ENCODE results near the gene SNX3.

The SNX3 gene

DNA sequence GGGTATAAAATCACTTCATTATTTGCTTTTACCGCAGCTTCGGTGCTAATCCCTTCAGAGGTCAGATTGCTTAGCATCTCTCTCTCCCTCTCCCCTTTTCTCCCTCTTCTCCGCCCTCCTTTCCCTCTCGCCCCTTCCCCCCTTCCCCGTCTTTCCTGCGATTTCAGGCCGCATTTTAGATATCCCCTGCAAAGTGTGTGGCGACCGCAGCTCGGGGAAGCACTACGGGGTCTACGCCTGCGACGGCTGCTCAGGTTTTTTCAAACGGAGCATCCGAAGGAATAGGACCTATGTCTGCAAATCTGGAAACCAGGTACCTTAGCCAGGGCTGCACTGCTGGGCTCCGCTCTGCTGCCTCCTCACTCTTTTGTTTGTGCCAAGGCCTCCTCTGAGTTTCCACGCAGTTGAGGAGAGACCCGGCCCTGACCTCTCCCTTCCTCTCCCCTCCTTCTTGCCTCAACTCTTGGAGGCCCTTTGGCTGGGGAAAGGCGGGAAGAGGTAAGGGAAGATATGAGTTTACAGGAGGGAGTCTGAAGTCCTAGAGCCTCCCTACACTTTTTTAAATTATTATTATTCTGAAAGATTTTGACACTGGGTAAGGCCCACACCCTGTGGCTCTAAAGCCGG is 89.4 kb downstream of the SNX3 start:
- DNase-seq (ENCODE audit: insufficient read length, low spot score) (no peak), FAIRE-seq (no peak)
- TF ChIP-seq, protein P1, sequence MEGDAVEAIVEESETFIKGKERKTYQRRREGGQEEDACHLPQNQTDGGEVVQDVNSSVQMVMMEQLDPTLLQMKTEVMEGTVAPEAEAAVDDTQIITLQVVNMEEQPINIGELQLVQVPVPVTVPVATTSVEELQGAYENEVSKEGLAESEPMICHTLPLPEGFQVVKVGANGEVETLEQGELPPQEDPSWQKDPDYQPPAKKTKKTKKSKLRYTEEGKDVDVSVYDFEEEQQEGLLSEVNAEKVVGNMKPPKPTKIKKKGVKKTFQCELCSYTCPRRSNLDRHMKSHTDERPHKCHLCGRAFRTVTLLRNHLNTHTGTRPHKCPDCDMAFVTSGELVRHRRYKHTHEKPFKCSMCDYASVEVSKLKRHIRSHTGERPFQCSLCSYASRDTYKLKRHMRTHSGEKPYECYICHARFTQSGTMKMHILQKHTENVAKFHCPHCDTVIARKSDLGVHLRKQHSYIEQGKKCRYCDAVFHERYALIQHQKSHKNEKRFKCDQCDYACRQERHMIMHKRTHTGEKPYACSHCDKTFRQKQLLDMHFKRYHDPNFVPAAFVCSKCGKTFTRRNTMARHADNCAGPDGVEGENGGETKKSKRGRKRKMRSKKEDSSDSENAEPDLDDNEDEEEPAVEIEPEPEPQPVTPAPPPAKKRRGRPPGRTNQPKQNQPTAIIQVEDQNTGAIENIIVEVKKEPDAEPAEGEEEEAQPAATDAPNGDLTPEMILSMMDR (IDR thresholded peaks at IDR 0.05; ENCODE audit: insufficient read depth, missing control alignments) = no peak

DNA sequence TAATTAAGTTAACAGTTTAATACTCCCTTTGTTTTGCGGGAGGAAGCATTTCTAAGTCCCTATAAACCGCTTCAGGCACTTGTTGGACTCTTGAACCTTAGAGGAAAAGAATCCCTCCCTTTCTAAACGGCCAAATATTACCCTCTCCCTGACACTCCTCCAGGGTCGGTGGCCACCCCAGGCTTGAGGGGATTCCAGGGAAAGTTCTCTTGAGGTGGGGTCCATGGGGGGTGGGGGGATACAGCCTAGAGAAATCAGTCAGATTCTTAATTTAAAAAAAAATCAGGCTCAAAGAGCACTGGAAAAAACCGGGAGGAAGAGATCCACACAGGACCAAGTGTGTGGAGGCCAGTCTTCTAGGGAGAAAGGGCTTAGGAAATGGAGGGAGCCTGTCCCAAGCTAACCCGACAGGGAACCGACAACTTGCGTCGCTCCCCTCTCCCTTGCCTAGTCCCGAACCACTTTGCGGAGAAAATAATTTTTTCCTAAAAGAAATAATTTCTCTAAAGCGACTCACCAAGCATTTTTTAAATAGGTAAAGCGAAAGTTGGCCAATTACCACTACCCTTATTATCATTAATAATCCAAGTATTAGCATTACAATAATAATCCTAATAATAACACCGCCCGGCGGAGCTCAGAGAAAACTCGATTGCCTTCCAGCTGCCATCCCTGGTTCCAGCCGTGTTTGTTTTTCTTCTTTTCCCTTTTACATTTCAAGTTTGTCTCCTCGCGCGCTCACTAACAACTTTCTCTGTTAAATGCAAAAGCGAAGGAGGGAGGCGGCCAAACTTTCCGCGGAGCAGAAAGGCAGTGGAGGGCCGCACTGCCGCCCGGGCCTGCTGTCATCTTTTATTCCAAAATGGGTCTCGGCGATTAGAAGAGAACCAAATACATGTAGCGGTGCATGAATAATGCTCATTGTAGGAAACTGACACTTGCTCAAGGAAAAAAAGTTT is 90.2 kb downstream of the SNX3 start:
- DNase-seq (ENCODE audit: insufficient read length, low spot score) = no peak
- no peak for FAIRE-seq
- TF ChIP-seq, protein P1 (IDR thresholded peaks at IDR 0.05; ENCODE audit: insufficient read depth, missing control alignments) = no peak

DNA sequence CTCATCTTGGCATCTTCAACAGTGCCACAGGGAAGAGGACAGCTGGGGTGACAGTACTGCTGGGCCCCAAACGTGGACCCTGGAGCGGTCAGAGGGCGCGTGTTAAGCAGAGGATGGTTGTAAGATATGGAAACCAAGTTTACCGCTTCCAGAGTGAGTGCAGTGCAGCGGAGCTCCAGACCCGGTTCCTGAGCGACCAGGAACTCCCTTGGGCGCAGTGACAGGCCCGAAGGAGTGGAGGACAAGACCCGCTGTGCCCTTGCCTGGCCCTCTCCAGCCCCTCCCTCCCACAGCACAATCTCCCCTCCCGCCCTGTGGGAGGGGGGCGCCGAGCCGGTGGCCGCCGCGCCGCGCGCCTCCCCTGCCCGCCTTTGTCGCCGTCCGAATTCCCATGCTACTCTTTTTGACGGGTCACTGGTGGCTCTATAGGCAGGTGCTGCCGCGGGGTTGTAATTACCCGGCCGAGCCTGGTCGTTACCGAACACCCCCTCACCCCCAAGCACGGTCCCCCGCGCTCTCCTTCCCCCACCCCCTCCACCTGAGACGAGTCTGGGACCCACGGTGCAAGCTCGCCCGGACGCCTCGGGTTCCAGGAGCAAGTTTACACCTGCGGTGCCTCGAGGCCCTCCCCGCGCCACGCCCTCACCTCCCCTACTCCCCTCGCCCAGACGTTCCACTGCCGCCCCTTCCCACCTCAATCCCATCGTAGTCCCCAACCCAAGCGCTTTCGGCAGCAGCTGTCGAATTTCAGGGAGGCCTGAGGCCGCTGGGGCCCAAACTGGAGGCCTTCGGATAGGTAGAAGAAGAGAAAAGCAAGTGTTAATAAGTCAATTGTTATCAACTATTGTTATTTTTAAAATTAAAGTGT is 91.1 kb downstream of the SNX3 start:
- DNase-seq (ENCODE audit: insufficient read length, low spot score) = no peak
- FAIRE-seq = no peak
- TF ChIP-seq, protein P1 (IDR thresholded peaks at IDR 0.05; ENCODE audit: insufficient read depth, missing control alignments) = no peak

DNA sequence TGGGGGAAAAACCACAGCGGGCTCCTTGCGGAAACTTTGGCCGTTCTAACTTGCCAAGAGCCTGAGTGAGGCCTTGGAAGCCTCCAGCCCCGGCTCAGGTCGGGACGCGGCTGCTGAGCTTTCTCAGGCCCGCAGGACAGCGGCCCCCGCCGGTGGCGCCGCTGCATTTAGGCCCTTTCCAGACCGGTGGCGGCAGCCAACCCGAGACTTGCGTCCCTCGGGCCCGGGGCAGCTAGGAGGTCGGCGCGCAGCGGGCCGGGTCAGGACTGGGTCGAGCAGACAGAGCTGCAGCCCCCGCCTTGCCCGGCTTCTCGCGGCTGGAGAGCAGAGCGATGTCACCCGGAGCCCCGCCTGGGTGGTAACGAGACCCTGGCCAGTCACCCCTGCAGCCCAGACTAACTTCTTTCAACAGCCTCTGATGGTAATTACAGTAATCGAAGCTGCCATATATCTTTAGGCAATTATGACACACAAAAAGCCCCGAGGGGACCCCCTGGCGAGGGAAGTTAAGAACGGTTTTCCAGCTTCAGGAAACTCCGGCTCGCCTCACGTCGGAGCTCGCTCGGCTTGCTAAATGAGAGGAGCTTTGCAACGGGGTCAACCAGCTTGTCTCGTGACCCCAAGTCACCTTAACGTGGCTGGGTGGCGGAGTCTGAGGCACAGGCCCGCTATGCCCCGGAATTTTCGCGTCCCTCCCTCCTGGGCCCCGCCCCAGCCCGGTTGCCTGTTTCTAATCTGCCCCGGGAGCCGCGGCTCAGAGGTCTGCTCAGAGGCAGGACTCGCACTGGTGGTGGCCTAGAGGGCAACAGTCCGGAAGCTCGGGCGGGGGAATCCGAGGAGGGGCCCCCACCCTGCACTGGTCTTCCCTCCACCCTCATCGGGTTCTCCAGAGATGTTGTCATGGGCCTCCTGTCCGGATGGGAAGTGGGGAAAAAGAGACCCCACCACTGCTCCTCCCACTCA is 92.1 kb downstream of the SNX3 start:
- DNase-seq (ENCODE audit: insufficient read length, low spot score) (no peak), FAIRE-seq (no peak)
- TF ChIP-seq, protein P1 (IDR thresholded peaks at IDR 0.05; ENCODE audit: insufficient read depth, missing control alignments) = no peak

DNA sequence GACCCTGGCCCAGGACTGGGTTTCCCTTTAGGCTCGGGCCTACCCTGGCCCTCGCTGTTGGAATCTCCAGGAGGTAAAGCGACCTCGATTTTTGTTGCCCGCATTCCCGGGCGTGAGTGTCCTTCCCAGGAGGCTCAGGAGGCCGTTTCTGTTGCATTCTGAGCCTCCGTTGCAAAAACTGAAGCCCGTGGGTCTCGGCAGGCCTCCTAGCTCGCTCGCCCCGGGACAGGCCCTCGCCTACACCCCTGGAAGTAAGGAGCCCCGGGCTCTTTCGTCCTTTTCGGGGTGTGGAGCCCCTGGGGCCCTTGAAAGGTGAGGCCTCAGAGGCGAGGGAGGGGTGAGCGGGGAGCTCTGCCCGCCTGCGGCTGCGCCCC is 92.8 kb downstream of the SNX3 start:
- TF ChIP-seq, protein P1 (IDR thresholded peaks at IDR 0.05; ENCODE audit: insufficient read depth, missing control alignments) = no peak
- no peak for DNase-seq (ENCODE audit: insufficient read length, low spot score)
- no peak for FAIRE-seq

DNA sequence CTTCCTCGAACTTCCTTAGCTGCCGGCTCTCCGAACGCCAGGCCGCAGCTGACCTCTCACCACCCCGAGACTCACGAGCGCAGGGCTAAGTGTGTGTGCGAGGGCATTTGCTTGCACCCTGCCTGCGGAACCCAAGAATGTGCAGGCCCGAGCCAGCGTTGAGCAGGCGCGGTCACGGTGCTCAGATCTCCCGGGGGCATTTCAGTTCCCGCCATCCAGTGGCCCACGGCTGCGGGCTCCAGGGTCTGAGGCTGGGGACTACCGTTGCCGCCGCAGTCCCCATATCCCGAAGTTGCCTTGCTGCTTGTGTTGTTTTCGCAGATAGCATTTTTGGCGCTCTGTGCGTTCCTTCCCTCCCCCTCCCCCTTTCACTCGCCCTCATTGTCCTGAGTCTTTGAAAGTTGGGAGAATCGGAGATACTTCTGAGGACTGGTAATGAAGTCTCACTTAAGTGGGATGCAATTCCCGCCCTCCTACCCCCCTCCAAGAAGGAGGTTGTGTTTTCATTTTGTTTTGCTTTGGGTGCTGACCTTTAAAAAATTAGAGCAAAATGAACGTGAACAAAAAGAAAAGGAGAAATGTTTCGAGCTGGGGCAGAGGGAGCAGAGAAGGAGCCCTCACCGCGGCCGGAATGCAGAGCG is 93.3 kb downstream of the SNX3 start:
- no peak for FAIRE-seq
- no peak for DNase-seq (ENCODE audit: insufficient read length, low spot score)
- TF ChIP-seq, protein P1 (IDR thresholded peaks at IDR 0.05; ENCODE audit: insufficient read depth, missing control alignments) = no peak

All from D721Med (cell line).